Mucosa of descending colon (tissue), 3 donors: Measurements from ENCODE around the gene MCC. TPM values are rescaled to one million over a fixed set of nuclear protein-coding genes. Genes with fewer than 3 reads are reported as not detected.

Experiments used
- ATAC-seq: fragments of 200-7000 bp; cut with Tn5 transposase; one replicate; pipeline ENCODE4 v1.9.1; 2020; ENCODE audit warnings: mild to moderate bottlenecking, moderate library complexity
- DNase-seq, 3 donors: peaks; one replicate each; pipeline ENCODE4 v3.0.0-alpha.2; 2020
- H3K36me3 ChIP-seq: fragments of 200-600 bp; one replicate; pipeline ENCODE4 v1.8.0; 2021; ENCODE audit warnings: low read depth, mild to moderate bottlenecking
- H3K4me1 ChIP-seq: fragments of 200-600 bp; one replicate; pipeline ENCODE4 v1.8.0; 2021; ENCODE audit warnings: low read depth, mild to moderate bottlenecking
- H3K4me3 ChIP-seq: fragments of 200-600 bp; one replicate; pipeline ENCODE4 v1.8.0; 2021; ENCODE audit warnings: mild to moderate bottlenecking
- H3K9me3 ChIP-seq: fragments of 200-600 bp; one replicate; pipeline ENCODE4 v1.8.0; 2021; ENCODE audit warnings: mild to moderate bottlenecking
- CTCF ChIP-seq: fragments of 200-600 bp; IDR thresholded peaks from one replicate; pipeline ENCODE4 v1.8.0; 2022; ENCODE audit warnings: antibody characterized with exemption, mild to moderate bottlenecking
- intact Hi-C, 2 donors: fragments of 100-400 bp; cut with DNase I in 1 of 2; cut with micrococcal nuclease in 1 of 2; formaldehyde crosslinking; loops; one replicate each; pipeline versions ENCODE4 v1.11.0 to v1.11.1; 2022; cut with DNase I, micrococcal nuclease
- total RNA-seq, 3 donors: library from RNA; stranded (reverse); fragmentation: NEBNext Ultra II Directional in 2 of 3; extraction: Animal tissue kit (Norgen Biotek cat#: 25700) in 2 of 3; gene quantifications; one replicate each; pipeline versions ENCODE4 v1.2.1 to v1.2.4, GENCODE V29; 2021 to 2023
- donor health status: DM: no; HTN: no; CAD: no; lungs with moderate emphysema.
- donor health status: DM: no; HTN: no; CAD: no.
- donor health status: DM: no; HTN: yes; CAD: no.

Gene MCC
- total RNA-seq, 3 donors from 2014 or later = 1.5 to 7.4 (median 4.4) TPM

- ATAC-seq (no peak), DNase-seq (no peak)
- H3K9me3 ChIP-seq = no peaks in the 10 kb centered on the region
- no peak for TF ChIP-seq CTCF
- H3K36me3 ChIP-seq = no peaks in the 10 kb centered on the region
- intact Hi-C loops = no loop called here
- no peak overlapping the region for H3K4me3 ChIP-seq
- H3K4me1 ChIP-seq = no peaks in the 10 kb centered on the region
Observed at GRCh38 chr5:113031104-113031503, 457.1 kb downstream of the MCC start.

GRCh38 chr5:113029614-113030013 lies 458.6 kb downstream of the MCC start:
- intact Hi-C loops = no loop called here
- ATAC-seq (no peak), DNase-seq (no peak)
- no peak for TF ChIP-seq CTCF
- Histone ChIP-seq H3K4me1 (no peaks in the 10 kb centered on the region), H3K4me3 (no peak overlapping the region), H3K9me3 (no peaks in the 10 kb centered on the region), H3K36me3 (no peaks in the 10 kb centered on the region)

- Histone ChIP-seq H3K4me3 (no peak overlapping the region), H3K9me3 (no peaks in the 10 kb centered on the region), H3K4me1 (no peaks in the 10 kb centered on the region), H3K36me3 (no peaks in the 10 kb centered on the region)
- ATAC-seq = no peak
- TF ChIP-seq CTCF = no peak
- no peak for DNase-seq
- intact Hi-C loops = no loop called here
Observed at GRCh38 chr5:113027431-113027830, 460.8 kb downstream of the MCC start.

DNA sequence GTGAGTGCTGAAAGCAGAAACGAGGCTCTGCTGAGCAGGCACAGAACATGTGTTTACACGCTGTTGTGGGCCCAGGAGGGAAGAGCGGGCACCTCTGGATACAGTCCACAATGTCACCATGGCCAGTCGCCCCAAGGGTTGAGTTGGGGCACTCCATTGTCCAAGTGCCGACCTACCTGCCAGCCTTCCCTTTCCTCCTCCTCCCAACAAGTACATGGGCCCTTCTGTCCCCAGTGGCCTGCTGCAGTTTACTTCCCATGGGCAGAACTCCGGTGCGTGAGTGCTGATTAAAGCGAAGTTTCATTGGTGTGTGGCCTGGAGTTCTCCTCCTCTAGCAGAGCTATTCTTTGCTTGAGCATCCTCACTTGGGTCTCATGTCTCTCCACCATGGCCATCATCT lies 461.2 kb downstream of the MCC start:
- no peak for ATAC-seq
- TF ChIP-seq CTCF = no peak

DNA sequence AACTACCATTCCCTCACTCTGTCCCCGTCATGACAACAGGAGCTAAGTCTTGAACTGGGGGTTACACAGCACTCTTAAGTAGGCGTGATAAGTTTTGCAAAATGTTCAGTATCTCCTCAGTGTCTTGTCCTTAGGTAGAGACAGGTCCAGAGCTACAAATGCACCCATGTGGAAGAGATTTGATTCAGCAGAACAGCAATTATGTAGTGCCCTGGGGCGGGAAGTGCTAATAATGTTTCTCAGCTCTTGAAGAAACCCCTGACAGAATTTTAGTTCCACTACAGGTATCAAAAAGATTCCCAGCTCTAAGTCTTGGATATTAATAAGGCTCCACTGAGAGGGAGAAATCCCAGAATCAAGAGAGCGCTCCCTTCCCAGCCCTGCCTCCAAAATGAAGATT lies 462.0 kb downstream of the MCC start:
- no peak for ATAC-seq
- Histone ChIP-seq H3K9me3 (no peaks in the 10 kb centered on the region), H3K4me3 (no peak overlapping the region), H3K36me3 (no peaks in the 10 kb centered on the region), H3K4me1 (no peaks in the 10 kb centered on the region)
- TF ChIP-seq CTCF = no peak
- intact Hi-C loops = no loop called here
- no peak for DNase-seq

More for the DNA sequence above, 461.2 kb downstream of the MCC start:
- intact Hi-C loops = no loop called here
- Histone ChIP-seq H3K4me3 (no peak overlapping the region), H3K4me1 (no peaks in the 10 kb centered on the region), H3K36me3 (no peaks in the 10 kb centered on the region), H3K9me3 (no peaks in the 10 kb centered on the region)
- DNase-seq = no peak

- Histone ChIP-seq H3K4me1 (no peaks in the 10 kb centered on the region), H3K9me3 (no peaks in the 10 kb centered on the region), H3K4me3 (no peak overlapping the region), H3K36me3 (no peaks in the 10 kb centered on the region)
- no peak for TF ChIP-seq CTCF
- DNase-seq (no peak), ATAC-seq (no peak)
- intact Hi-C loops = no loop called here
Observed at GRCh38 chr5:113025596-113025995, 462.7 kb downstream of the MCC start.
